Epithelial cell of proximal tubule (primary cell): ENCODE results near the gene GABRR3. TPM values are rescaled to one million over a fixed set of nuclear protein-coding genes. Genes with fewer than 3 reads are reported as not detected.

Experiments used
- DNase-seq: peaks from one replicate; pipeline ENCODE4 v3.0.0-alpha.2; 2011; ENCODE audit warnings: low read depth
- H3K4me3 ChIP-seq: 2 replicates; pipeline ENCODE4 v1.5.1; 2011; ENCODE audit warnings: low read depth, mild to moderate bottlenecking, low read length
- total RNA-seq: library from RNA; depleted of rRNA; stranded (reverse); fragments of >200 nt; gene quantifications from 2 replicates; pipeline ENCODE4 v1.2.3, GENCODE V29; 2015
- TF ChIP-seq, protein P1 (sequence below): conservative IDR thresholded peaks from 2 replicates; pipeline ENCODE4 v1.5.1; 2012; ENCODE audit warnings: low read depth, mild to moderate bottlenecking, low read length

The GABRR3 gene
- total RNA-seq = not detected in 2 replicates

DNA sequence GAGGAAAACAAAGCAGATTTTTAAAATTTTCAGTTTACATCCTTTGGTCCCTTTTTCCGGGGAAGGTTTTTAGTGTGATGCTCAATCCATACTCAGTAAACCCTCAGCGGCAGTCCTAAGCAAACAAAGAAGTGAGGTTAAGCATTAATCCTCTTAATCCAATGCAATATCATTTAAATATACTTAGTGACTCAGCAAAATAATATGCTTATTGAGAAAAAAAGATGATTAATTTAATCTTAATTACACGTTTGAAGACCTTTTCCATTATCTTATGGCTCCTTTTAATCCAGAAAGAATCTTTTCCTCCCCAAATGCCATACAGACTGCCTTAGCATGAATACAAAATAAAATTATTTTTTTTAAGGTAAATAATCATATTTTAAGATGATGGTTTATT is at the start of gene GABRR3:
Gene GABRR3, minus strand, starts transcription at position 108 of the 400 bp plus-strand sequence. CDS start 328 bp downstream, outside the sequence.
- no peak within 1 kb of the TSS for H3K4me3 ChIP-seq
- TF ChIP-seq, protein P1, sequence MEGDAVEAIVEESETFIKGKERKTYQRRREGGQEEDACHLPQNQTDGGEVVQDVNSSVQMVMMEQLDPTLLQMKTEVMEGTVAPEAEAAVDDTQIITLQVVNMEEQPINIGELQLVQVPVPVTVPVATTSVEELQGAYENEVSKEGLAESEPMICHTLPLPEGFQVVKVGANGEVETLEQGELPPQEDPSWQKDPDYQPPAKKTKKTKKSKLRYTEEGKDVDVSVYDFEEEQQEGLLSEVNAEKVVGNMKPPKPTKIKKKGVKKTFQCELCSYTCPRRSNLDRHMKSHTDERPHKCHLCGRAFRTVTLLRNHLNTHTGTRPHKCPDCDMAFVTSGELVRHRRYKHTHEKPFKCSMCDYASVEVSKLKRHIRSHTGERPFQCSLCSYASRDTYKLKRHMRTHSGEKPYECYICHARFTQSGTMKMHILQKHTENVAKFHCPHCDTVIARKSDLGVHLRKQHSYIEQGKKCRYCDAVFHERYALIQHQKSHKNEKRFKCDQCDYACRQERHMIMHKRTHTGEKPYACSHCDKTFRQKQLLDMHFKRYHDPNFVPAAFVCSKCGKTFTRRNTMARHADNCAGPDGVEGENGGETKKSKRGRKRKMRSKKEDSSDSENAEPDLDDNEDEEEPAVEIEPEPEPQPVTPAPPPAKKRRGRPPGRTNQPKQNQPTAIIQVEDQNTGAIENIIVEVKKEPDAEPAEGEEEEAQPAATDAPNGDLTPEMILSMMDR = no peak
- DNase-seq = no peak

DNA sequence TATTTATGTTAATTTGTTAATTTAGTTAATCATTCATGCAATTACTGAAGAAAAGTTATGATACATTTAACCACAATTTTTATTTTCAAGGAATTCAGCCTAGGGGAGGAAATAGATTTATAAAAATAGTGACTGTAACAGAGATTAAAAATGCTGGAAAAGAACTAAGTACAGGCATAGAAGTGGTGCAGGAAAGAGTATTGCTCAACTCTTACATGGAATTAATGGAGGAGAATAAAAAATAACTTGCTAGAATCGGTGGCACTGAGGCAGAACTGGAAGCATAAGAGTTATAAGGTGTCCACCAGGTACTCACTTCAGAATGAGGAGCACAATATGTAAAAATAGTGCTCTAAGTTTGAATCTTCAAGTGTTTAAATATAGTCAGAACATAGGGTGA is 38.4 kb upstream of the GABRR3 start:
- no peak overlapping the region for H3K4me3 ChIP-seq
- DNase-seq = no peak
- TF ChIP-seq, protein P1 = no peak

DNA sequence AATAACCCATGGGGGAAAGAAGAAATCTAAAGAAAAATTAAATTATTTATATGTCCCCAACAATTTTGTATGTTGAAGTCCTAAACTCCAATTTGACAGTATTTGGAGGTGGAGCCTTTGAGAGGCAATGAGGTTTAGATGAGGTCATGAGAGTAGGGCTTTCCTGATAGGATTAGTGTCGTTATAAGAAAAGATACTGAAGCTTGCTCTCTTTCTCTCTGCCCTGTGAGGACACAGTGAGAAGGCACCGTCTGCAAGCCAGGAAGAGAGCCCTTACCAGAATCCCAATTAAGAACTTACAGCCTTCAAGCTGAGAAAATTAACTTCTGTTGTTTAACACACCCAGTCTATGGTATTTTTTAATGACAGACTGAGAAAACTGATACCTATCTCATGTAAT is 35.7 kb upstream of the GABRR3 start:
- TF ChIP-seq, protein P1 = no peak
- DNase-seq = no peak
- no peak overlapping the region for H3K4me3 ChIP-seq

DNA sequence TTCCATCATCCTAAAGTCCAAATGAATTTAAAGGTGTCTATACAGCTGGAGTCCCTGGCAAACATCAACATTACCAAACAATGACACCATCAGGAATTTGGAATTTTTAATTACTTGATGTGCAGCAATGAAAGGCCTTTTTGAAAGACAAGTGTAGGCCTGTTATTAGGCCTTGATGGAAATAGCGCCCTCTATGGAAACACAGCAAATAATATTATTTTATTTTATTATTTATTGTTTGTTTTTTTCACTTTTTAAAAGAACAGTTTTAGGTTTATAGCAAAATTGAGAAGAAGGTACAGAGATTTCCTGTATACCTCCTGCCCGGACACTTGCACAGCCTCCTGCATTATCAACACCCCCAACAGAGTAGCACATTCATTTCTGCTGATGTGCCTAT is 33.7 kb upstream of the GABRR3 start:
- no peak for DNase-seq
- TF ChIP-seq, protein P1 = peak; percentile 45
- H3K4me3 ChIP-seq = no peak overlapping the region

DNA sequence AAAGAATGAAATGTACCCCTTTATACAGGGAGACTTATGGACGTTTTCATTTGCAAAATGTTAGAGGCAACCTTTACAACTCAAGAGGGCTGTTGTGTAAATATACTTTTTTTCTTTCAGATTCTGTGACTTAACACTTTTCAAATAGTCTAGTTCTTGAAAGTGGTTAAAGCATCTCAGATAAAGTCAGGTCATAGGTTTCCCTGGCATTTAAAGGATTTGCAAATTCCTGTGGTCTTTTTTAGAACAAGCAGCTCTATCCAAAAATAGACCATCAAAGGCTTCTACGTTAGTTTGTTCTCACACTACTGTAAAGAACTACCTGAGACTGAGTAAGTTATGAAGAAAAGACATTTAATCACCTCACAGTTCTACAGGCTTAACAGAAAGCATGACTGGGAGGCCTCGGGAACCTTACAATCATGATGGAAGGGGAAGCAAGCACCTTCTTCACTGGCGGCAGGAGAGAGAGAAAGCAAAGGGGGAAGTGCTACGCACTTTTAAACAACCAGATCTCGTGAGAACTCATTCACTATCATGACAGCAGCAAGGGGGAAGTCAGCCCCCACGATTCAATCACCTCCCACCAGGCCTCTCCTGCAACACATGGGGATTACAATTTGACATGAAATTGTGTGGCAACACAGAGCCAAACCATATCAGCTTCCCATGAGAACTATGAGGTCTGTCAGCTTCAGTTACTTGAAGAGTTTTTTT is 23.3 kb upstream of the GABRR3 start:
- TF ChIP-seq, protein P1 = no peak
- no peak for DNase-seq
- H3K4me3 ChIP-seq = no peak overlapping the region

DNA sequence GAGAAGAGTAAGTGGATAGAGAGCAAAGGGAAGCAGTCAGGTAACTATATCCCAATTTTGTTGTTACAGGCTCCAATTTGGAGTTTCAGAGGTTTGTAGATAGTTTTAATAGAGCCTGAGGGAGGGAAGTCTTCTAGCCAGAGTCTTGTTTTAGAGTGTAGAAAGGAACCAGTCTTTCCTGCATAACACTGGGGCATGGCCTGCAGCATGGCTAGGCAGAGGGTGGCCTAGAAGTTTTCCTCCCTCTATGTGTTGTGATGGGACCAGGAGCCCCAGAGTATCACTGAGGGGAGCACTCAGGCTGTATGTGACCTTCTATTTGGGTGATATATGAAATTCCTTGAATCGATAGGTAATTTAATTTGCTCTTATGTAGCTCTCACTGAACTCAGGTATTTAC is 22.5 kb upstream of the GABRR3 start:
- no peak for DNase-seq
- TF ChIP-seq, protein P1 = no peak
- H3K4me3 ChIP-seq = no peak overlapping the region

DNA sequence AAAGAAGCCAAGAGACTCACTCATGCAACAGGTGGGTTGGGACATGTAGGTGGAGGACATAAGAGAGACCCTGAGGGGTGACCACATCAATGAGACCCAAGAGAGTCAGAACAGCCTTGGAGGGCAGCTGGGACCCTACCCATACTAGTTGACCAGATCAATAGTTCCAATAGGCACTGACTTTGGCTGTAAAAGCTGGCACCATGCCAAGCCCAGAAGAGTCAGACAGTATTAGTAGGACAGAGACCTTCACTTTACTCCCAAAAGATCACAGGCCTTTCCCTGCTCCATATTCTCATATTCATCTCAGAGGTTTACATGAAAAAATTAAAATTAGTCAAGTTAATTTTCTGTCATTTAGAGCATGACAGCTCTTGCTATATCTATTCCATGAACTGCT is 20.9 kb upstream of the GABRR3 start:
- H3K4me3 ChIP-seq = no peak overlapping the region
- TF ChIP-seq, protein P1 = no peak

More for the DNA sequence above, 20.9 kb upstream of the GABRR3 start:
- no peak for DNase-seq
